ENCODE results near the gene ANKFY1.

ANKFY1 gene

GRCh38 chr17:4263282-4264215 lies at the start of gene ANKFY1:
Gene ANKFY1, minus strand, starts transcription at chr17:4263979. Its CDS starts 38 bp downstream, at chr17:4263941.
- peaks cover 6% of the 10 kb centered on the region; the same call in 1 of the 2 replicates for H4K20me1 ChIP-seq (ENCODE audit: control insufficient read depth, insufficient read depth, low read depth, low read length)
- H3K27me3 ChIP-seq (ENCODE audit: control insufficient read depth, low read length): no peaks in the 10 kb centered on the region
- peaks cover 33% of the 10 kb centered on the region for H3F3A ChIP-seq (ENCODE audit: control insufficient read depth, insufficient read depth)
- H3K9me3 ChIP-seq (ENCODE audit: control insufficient read depth, insufficient read depth, low read length): peaks cover 9% of the 10 kb centered on the region; the same call in 1 of the 2 replicates
- peaks cover 25% of the 10 kb centered on the region for H3K4me1 ChIP-seq (ENCODE audit: control insufficient read depth, low read length)
- peak within 1 kb of the TSS; percentile 92 for H3K4me2 ChIP-seq (ENCODE audit: low read length)
- peaks cover 56% of the 10 kb centered on the region for H3K36me3 ChIP-seq (ENCODE audit: control insufficient read depth, low read length)
- H3K9me2 ChIP-seq (replicated peaks; ENCODE audit: control insufficient read depth, low read length): no peaks in the 10 kb centered on the region
- peak within 1 kb of the TSS; percentile 92 for H3K4me3 ChIP-seq (ENCODE audit: low read length)
- H3K27ac ChIP-seq (ENCODE audit: low read depth, low read length): peak within 1 kb of the TSS; percentile 60
- H3K79me2 ChIP-seq (ENCODE audit: control insufficient read depth, low read length): peaks cover 57% of the 10 kb centered on the region
- TF ChIP-seq CTCF (IDR thresholded peaks at IDR 0.05; ENCODE audit: low read depth, low read length, poor library complexity, severe bottlenecking) (peak; percentile 35), EZH2phosphoT487 (IDR thresholded peaks at IDR 0.05; ENCODE audit: borderline replicate concordance, low read length) (no peak)

- TF ChIP-seq EZH2phosphoT487 (IDR thresholded peaks at IDR 0.05; ENCODE audit: borderline replicate concordance, low read length) (no peak), CTCF (IDR thresholded peaks at IDR 0.05; ENCODE audit: low read depth, low read length, poor library complexity, severe bottlenecking) (no peak)
- Histone ChIP-seq H3K36me3 (ENCODE audit: control insufficient read depth, low read length) (peaks cover 71% of the 10 kb centered on the region), H3K27me3 (ENCODE audit: control insufficient read depth, low read length) (no peaks in the 10 kb centered on the region), H3K79me2 (ENCODE audit: control insufficient read depth, low read length) (peaks cover 98% of the 10 kb centered on the region), H3K27ac (ENCODE audit: low read depth, low read length) (no peak overlapping the region), H3K9me2 (replicated peaks; ENCODE audit: control insufficient read depth, low read length) (no peaks in the 10 kb centered on the region), H3K4me3 (ENCODE audit: low read length) (no peak overlapping the region), H3K4me2 (ENCODE audit: low read length) (no peak overlapping the region), H4K20me1 (ENCODE audit: control insufficient read depth, insufficient read depth, low read depth, low read length) (peaks cover 42% of the 10 kb centered on the region), H3F3A (ENCODE audit: control insufficient read depth, insufficient read depth) (peaks cover 55% of the 10 kb centered on the region), H3K4me1 (ENCODE audit: control insufficient read depth, low read length) (peaks cover 32% of the 10 kb centered on the region), H3K9me3 (ENCODE audit: control insufficient read depth, insufficient read depth, low read length) (no peaks in the 10 kb centered on the region)
Measured at GRCh38 chr17:4310354-4311060, 46.7 kb upstream of the ANKFY1 start.

GRCh38 chr17:4309897-4310296 lies 46.1 kb upstream of the ANKFY1 start:
- H3K4me2 ChIP-seq (ENCODE audit: low read length): no peak overlapping the region
- TF ChIP-seq CTCF (IDR thresholded peaks at IDR 0.05; ENCODE audit: low read depth, low read length, poor library complexity, severe bottlenecking) (no peak), EZH2phosphoT487 (IDR thresholded peaks at IDR 0.05; ENCODE audit: borderline replicate concordance, low read length) (no peak)

More at GRCh38 chr17:4309897-4310296, 46.1 kb upstream of the ANKFY1 start:
- Histone ChIP-seq H3K79me2 (ENCODE audit: control insufficient read depth, low read length) (peaks cover 98% of the 10 kb centered on the region), H4K20me1 (ENCODE audit: control insufficient read depth, insufficient read depth, low read depth, low read length) (peaks cover 42% of the 10 kb centered on the region), H3F3A (ENCODE audit: control insufficient read depth, insufficient read depth) (peaks cover 59% of the 10 kb centered on the region), H3K27ac (ENCODE audit: low read depth, low read length) (peak overlapping the region; percentile 9; the same call in 1 of the 2 replicates), H3K4me1 (ENCODE audit: control insufficient read depth, low read length) (peaks cover 32% of the 10 kb centered on the region), H3K9me3 (ENCODE audit: control insufficient read depth, insufficient read depth, low read length) (no peaks in the 10 kb centered on the region), H3K27me3 (ENCODE audit: control insufficient read depth, low read length) (no peaks in the 10 kb centered on the region), H3K4me3 (ENCODE audit: low read length) (no peak overlapping the region), H3K9me2 (replicated peaks; ENCODE audit: control insufficient read depth, low read length) (no peaks in the 10 kb centered on the region), H3K36me3 (ENCODE audit: control insufficient read depth, low read length) (peaks cover 74% of the 10 kb centered on the region)

Data from DOHH2 (cell line).